HepG2 (cell line): ENCODE measurements around the gene AKT2. TPM values are rescaled to one million over a fixed set of nuclear protein-coding genes. Genes with fewer than 3 reads are reported as not detected.

Experiments
- ATAC-seq: fragments of 200-7000 bp; cut with Tn5 transposase; 3 replicates; pipeline ENCODE4 v1.9.1; 2020; ENCODE audit warnings: mild to moderate bottlenecking, moderate library complexity
- BruUV-seq: library from RNA; stranded (reverse); fragments of 400-500 nt; replicated peaks from 2 replicates; lab custom pipeline; 2021; lab: Mats Ljungman, UMichigan
- CTCF ChIA-PET: fragments of 300-600 bp; formaldehyde crosslinking; extraction: SDS; loops from one replicate; lab custom pipeline; 2021; ENCODE audit warnings: low total read pairs, inconsistent platforms, low intra/inter-chr PET ratio; lab: Yijun Ruan, JAX
- POLR2A ChIA-PET: fragments of 350-600 bp; sonication (Branson Sonifier 250); formaldehyde crosslinking; loops from one replicate; lab custom pipeline; 2020; ENCODE audit warnings: antibody characterized with exemption, inconsistent platforms; lab: Yijun Ruan, JAX
- DNase-seq: peaks from one replicate; pipeline ENCODE4 v3.0.0-alpha.2; 2015; ENCODE audit warnings: low spot score
- FAIRE-seq: peaks from 3 replicates; lab custom pipeline; 2011; peaks lifted over from hg19 to GRCh38; lab: Jason Lieb, UNC
- H2AFZ ChIP-seq: one replicate; pipeline ENCODE4 v1.6.1; 2011; ENCODE audit warnings: low read length, inconsistent platforms
- H3K27ac ChIP-seq: fragments of 300-600 bp; 3 replicates; pipeline ENCODE4 v1.8.0; 2011; ENCODE audit warnings: mixed run types, mild to moderate bottlenecking, mixed read lengths, low read length, inconsistent platforms; ENCODE audit not compliant: insufficient read depth; ENCODE audit errors: extremely low read length
- H3K27me3 ChIP-seq, 2 experiments: fragments of 200-600 bp in 1 of 2; 2 replicates in 1 of 2; 3 replicates in 1 of 2; pipeline versions ENCODE4 v1.6.0 to v1.8.0; 2011; ENCODE audit warnings: low read length in 2 of 2, mild to moderate bottlenecking in 2 of 2, moderate library complexity in 2 of 2, inconsistent platforms in 1 of 2; ENCODE audit not compliant: insufficient read depth in 2 of 2, control insufficient read depth in 1 of 2
- H3K36me3 ChIP-seq, 2 experiments: fragments of 200-600 bp in 1 of 2; replicated peaks in 1 of 2; 2 replicates in 1 of 2; 3 replicates in 1 of 2; pipeline versions ENCODE4 v1.5.1 to v1.8.0; 2011; ENCODE audit warnings: low read length in 2 of 2, inconsistent platforms in 1 of 2; ENCODE audit not compliant: insufficient read depth in 2 of 2, control insufficient read depth in 1 of 2
- H3K4me1 ChIP-seq: 2 replicates; pipeline ENCODE4 v1.5.1; 2012; ENCODE audit warnings: low read length, inconsistent platforms; ENCODE audit not compliant: insufficient read depth
- H3K4me2 ChIP-seq: 2 replicates; pipeline ENCODE4 v1.6.0; 2011; ENCODE audit warnings: low read depth, low read length, inconsistent platforms
- H3K4me3 ChIP-seq, 3 experiments: fragments of 200-600 bp in 1 of 3; sonication (generic), shearing (Covaris generic) in 1 of 3; replicated peaks in 1 of 3; 2 replicates each; pipeline ENCODE4 v1.5.1; 2011 to 2016; ENCODE audit warnings: low read length in 3 of 3, inconsistent platforms in 2 of 3, low read depth in 2 of 3, mild to moderate bottlenecking in 2 of 3, control low read depth in 1 of 3, mixed read lengths in 1 of 3; ENCODE audit not compliant: insufficient read depth in 1 of 3
- H3K79me2 ChIP-seq: one replicate; pipeline ENCODE4 v1.6.1; 2011; ENCODE audit warnings: low read length, inconsistent platforms; ENCODE audit not compliant: insufficient read depth
- H3K9ac ChIP-seq: 2 replicates; pipeline ENCODE4 v1.6.0; 2011; ENCODE audit warnings: mild to moderate bottlenecking, low read depth, low read length, inconsistent platforms; ENCODE audit not compliant: insufficient read depth
- H3K9me3 ChIP-seq: 2 replicates; pipeline ENCODE4 v1.5.1; 2012; ENCODE audit warnings: mild to moderate bottlenecking, low read length
- H4K20me1 ChIP-seq: 2 replicates; pipeline ENCODE4 v1.6.0; 2011; ENCODE audit warnings: inconsistent platforms, mild to moderate bottlenecking, low read length, moderate library complexity; ENCODE audit not compliant: insufficient read depth
- ARID2 ChIP-seq: sonication (generic); formaldehyde crosslinking; IDR thresholded peaks from 2 replicates; pipeline ENCODE4 v1.8.1; 2022; ENCODE audit warnings: mild to moderate bottlenecking, missing genetic modification reagents, borderline replicate concordance
- CC2D1A ChIP-seq: sonication (generic); formaldehyde crosslinking; IDR thresholded peaks from 2 replicates; pipeline ENCODE4 v1.8.1; 2023; ENCODE audit warnings: mild to moderate bottlenecking, missing genetic modification reagents
- KLF6 ChIP-seq: IDR thresholded peaks from 2 replicates; pipeline ENCODE4 v1.8.0; 2016; ENCODE audit warnings: missing biosample characterization, missing genetic modification reagents
- NR3C1 ChIP-seq: sonication (generic); formaldehyde crosslinking; IDR thresholded peaks from 2 replicates; pipeline ENCODE4 v1.4.0; 2020; ENCODE audit warnings: missing genetic modification reagents
- ZNF354B ChIP-seq: sonication (generic); formaldehyde crosslinking; IDR thresholded peaks from 2 replicates; pipeline ENCODE4 v1.8.0; 2022; ENCODE audit warnings: mild to moderate bottlenecking, missing genetic modification reagents
- ZNF446 ChIP-seq: sonication (generic); formaldehyde crosslinking; IDR thresholded peaks from 2 replicates; pipeline ENCODE4 v1.5.0; 2020; ENCODE audit warnings: mild to moderate bottlenecking, missing genetic modification reagents
- WGBS: methylation state at CpG from one replicate; pipeline ENCODE4 v1.1.6; 2017; ENCODE audit warnings: low lambda C conversion rate; 5-methylcytosine and 5-hydroxymethylcytosine counted together
- in situ Hi-C: cut with HindIII; loops from 2 replicates; pipeline ENCODE4 v1.10.0; 2017; ENCODE audit warnings: low pct_unique_long_range_greater_than_20kb; ENCODE audit not compliant: extremely low pct_ligation_motif_present
- intact Hi-C: fragments of 100-400 bp; cut with micrococcal nuclease; formaldehyde crosslinking; loops from one replicate; pipeline ENCODE4 v1.10.0; 2022; ENCODE audit not compliant: unreplicated experiment
- polyA plus RNA-seq, 8 experiments: library from polyadenylated mRNA; depleted of rRNA in 3 of 8; stranded (reverse) in 7 of 8; unstranded in 1 of 8; fragments of >200 nt; fragmentation: Illumina TruSeq in 4 of 8; extraction: Trizol in 4 of 8; gene quantifications; 2 replicates each; pipeline versions ENCODE4 v1.2.1 to v1.2.3, GENCODE V29; 2011 to 2016; ENCODE audit warnings: low read depth in 4 of 8, missing spikeins in 1 of 8, mixed read lengths in 1 of 8; ENCODE audit not compliant: insufficient read depth in 1 of 8
- total RNA-seq, 5 experiments: library from RNA; depleted of rRNA; stranded (reverse); fragments of >200 nt; fragmentation: Illumina TruSeq; extraction: Trizol; gene quantifications; 2 replicates each; pipeline ENCODE4 v1.2.3, GENCODE V29; 2016; ENCODE audit warnings: low read depth in 1 of 5
- TF ChIP-seq, protein P1 (sequence below): IDR thresholded peaks from 2 replicates; pipeline ENCODE4 v1.6.1; 2016; ENCODE audit warnings: missing genetic modification reagents, missing compliant biosample characterization
- TF ChIP-seq, protein P2 (sequence below): sonication (generic); formaldehyde crosslinking; IDR thresholded peaks from 2 replicates; pipeline ENCODE4 v1.5.1; 2020; ENCODE audit warnings: mild to moderate bottlenecking, missing genetic modification reagents
- TF ChIP-seq, protein P3 (sequence below): conservative IDR thresholded peaks from 2 replicates; pipeline ENCODE4 v1.6.1; 2018; ENCODE audit warnings: missing genetic modification reagents
- TF ChIP-seq, protein P4 (sequence below): sonication (generic); formaldehyde crosslinking; conservative IDR thresholded peaks from 2 replicates; pipeline ENCODE4 v1.8.0; 2022; ENCODE audit warnings: low read depth, missing genetic modification reagents
- TF ChIP-seq, protein P5 (sequence below): sonication (generic); formaldehyde crosslinking; IDR thresholded peaks from 2 replicates; pipeline ENCODE4 v1.8.0; 2022; ENCODE audit warnings: low read depth, missing genetic modification reagents

Gene AKT2
- total and polyA plus RNA-seq, 2 of the 13 experiments (the other 11 are each of a cell fraction or from before 2014, with no cell fraction given) = 82.1 to 173 TPM

DNA sequence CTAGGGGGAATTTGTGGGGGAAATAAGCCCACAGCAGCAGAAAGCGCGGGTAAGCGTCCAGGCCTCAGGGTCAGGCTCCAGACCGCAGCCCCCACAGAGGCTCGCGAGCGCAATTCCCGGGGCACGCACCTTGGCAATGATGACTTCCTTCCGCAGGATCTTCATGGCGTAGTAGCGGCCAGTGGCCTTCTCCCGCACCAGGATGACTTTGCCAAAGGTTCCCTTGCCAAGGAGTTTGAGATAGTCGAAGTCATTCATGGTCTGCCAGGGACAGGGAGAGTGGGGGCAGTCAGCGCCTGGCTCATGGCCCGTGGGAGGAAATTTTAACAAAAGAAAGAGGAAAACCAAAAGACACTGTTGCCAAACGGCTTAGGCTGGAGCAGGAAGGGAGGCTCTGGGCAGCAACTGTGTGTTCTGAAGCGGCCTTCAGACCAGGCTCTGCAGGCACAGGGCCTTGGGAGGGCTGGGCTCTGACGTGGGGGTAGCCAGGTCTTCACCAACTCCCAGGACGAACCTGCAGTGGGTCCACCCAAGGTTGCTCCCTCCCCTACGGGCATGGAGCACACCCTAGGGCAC, 43.2 kb downstream of the AKT2 start:
- POLR2A ChIA-PET = no interaction called here
- CTCF ChIA-PET = no interaction called here
- Histone ChIP-seq H3K27me3 (no peaks in the 10 kb centered on the region), H3K9ac (no peak overlapping the region), H3K36me3 (peaks cover 20 to 68% of the 10 kb centered on the region in 2 experiments), H3K9me3 (no peaks in the 10 kb centered on the region), H3K79me2 (peaks cover 8% of the 10 kb centered on the region), H2AFZ (no peak overlapping the region), H3K4me2 (no peak overlapping the region), H3K4me3 (no peak overlapping the region), H3K4me1 (peaks cover 8% of the 10 kb centered on the region; the same call in 1 of the 2 replicates), H4K20me1 (no peaks in the 10 kb centered on the region), H3K27ac (no peak overlapping the region)
- intact Hi-C loops (no loop called here), in situ Hi-C loops (no loop called here)
- FAIRE-seq (no peak), DNase-seq (no peak), ATAC-seq (no peak)
- no TSS peak for BruUV-seq
- TF ChIP-seq, protein P1, sequence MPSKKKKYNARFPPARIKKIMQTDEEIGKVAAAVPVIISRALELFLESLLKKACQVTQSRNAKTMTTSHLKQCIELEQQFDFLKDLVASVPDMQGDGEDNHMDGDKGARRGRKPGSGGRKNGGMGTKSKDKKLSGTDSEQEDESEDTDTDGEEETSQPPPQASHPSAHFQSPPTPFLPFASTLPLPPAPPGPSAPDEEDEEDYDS (CRISPR knock-in tag) = no peak
- TF ChIP-seq, protein P2, sequence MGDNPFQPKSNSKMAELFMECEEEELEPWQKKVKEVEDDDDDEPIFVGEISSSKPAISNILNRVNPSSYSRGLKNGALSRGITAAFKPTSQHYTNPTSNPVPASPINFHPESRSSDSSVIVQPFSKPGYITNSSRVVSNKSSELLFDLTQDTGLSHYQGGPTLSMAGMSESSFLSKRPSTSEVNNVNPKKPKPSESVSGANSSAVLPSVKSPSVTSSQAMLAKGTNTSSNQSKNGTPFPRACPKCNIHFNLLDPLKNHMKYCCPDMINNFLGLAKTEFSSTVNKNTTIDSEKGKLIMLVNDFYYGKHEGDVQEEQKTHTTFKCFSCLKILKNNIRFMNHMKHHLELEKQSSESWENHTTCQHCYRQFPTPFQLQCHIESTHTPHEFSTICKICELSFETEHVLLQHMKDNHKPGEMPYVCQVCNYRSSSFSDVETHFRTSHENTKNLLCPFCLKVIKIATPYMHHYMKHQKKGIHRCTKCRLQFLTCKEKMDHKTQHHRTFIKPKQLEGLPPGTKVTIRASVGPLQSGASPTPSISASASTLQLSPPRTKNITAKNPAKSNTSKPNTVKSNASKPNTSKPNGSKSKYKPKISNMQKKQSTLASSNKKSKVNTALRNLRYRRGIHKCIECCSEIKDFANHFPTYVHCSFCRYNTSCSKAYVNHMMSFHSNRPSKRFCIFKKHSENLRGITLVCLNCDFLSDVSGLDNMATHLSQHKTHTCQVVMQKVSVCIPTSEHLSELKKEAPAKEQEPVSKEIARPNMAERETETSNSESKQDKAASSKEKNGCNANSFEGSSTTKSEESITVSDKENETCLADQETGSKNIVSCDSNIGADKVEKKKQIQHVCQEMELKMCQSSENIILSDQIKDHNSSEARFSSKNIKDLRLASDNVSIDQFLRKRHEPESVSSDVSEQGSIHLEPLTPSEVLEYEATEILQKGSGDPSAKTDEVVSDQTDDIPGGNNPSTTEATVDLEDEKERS = no peak
- TF ChIP-seq ARID2 (CRISPR knock-in tag) (no peak), ZNF354B (CRISPR knock-in tag) (no peak), KLF6 (no peak), NR3C1 (CRISPR knock-in tag) (no peak), CC2D1A (CRISPR knock-in tag) (no peak), ZNF446 (CRISPR knock-in tag) (no peak)
- TF ChIP-seq, protein P3, sequence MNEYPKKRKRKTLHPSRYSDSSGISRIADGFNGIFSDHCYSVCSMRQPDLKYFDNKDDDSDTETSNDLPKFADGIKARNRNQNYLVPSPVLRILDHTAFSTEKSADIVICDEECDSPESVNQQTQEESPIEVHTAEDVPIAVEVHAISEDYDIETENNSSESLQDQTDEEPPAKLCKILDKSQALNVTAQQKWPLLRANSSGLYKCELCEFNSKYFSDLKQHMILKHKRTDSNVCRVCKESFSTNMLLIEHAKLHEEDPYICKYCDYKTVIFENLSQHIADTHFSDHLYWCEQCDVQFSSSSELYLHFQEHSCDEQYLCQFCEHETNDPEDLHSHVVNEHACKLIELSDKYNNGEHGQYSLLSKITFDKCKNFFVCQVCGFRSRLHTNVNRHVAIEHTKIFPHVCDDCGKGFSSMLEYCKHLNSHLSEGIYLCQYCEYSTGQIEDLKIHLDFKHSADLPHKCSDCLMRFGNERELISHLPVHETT (CRISPR knock-in tag) = no peak
- TF ChIP-seq, protein P4, sequence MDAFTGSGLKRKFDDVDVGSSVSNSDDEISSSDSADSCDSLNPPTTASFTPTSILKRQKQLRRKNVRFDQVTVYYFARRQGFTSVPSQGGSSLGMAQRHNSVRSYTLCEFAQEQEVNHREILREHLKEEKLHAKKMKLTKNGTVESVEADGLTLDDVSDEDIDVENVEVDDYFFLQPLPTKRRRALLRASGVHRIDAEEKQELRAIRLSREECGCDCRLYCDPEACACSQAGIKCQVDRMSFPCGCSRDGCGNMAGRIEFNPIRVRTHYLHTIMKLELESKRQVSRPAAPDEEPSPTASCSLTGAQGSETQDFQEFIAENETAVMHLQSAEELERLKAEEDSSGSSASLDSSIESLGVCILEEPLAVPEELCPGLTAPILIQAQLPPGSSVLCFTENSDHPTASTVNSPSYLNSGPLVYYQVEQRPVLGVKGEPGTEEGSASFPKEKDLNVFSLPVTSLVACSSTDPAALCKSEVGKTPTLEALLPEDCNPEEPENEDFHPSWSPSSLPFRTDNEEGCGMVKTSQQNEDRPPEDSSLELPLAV = no peak
- TF ChIP-seq, protein P5, sequence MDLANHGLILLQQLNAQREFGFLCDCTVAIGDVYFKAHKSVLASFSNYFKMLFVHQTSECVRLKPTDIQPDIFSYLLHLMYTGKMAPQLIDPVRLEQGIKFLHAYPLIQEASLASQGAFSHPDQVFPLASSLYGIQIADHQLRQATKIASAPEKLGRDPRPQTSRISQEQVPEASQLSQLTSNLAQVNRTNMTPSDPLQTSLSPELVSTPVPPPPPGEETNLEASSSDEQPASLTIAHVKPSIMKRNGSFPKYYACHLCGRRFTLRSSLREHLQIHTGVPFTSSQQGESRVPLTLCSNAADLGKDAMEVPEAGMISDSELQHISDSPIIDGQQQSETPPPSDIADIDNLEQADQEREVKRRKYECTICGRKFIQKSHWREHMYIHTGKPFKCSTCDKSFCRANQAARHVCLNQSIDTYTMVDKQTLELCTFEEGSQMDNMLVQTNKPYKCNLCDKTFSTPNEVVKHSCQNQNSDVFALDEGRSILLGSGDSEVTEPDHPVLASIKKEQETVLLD = no peak
- WGBS = 98% methylated on average over 19 of the region's 21 CpGs
